ENCODE data around the gene TEX26. TPM values are rescaled to one million over a fixed set of nuclear protein-coding genes. Genes with fewer than 3 reads are reported as not detected.
A peak's percentile ranks its signal among the peaks of the same experiment; 100 is the strongest.

The TEX26 gene
- total RNA-seq (2013; cell fraction: nucleolus; rRNA removed): not detected in 2 replicates
- total RNA-seq (2014; rRNA removed) (not detected in 2 replicates), total RNA-seq (2014; rRNA removed; fragmentation: Illumina TruSeq; extraction: Trizol) (not detected in 2 replicates), total RNA-seq (2021) (not detected in 2 replicates), polyA plus RNA-seq (2011; rRNA removed) (not detected in 2 replicates), polyA plus RNA-seq (2014; fragmentation: Illumina TruSeq; extraction: Trizol) (not detected in 2 replicates), polyA plus RNA-seq (2014; fragmentation: Nextera tagmentation; extraction: Ambion mirVana) (not detected), polyA plus RNA-seq (2014; rRNA removed) (not detected in 2 replicates), polyA plus RNA-seq (2016; fragmentation: Nextera tagmentation; extraction: Ambion mirVana) (not detected), polyA minus RNA-seq (2011; rRNA and poly(A)+ RNA removed) (not detected in 2 replicates), Bru-seq, nascent RNA (not detected), BruChase-seq, experiment 1, labeled RNA remaining after a 6-hour chase (percentile 5 among the genes with signal in this experiment), BruChase-seq, experiment 2, labeled RNA remaining after a 2-hour chase (not detected)
- polyA plus RNA-seq (2011; ENCODE audit: low read depth): not detected
- not detected in 2 replicates for polyA plus RNA-seq (2011; cell fraction: cytosol; rRNA removed)
- polyA plus RNA-seq (2011; cell fraction: nucleus; rRNA removed): not detected in 2 replicates
- polyA plus RNA-seq (2012): not detected in 2 replicates
- not detected in 2 replicates for polyA minus RNA-seq (2011; cell fraction: cytosol; rRNA and poly(A)+ RNA removed)
- polyA minus RNA-seq (2011; cell fraction: nucleus; rRNA and poly(A)+ RNA removed): not detected in 2 replicates
- long read RNA-seq, experiment 1: 0 reads
- long read RNA-seq, experiment 2: 0 reads

GRCh38 chr13:30932481-30933353 is at the start of gene TEX26:
Gene TEX26 (plus strand): TSS chr13:30932656. CDS start chr13:30932716, 60 bp downstream.
- intact Hi-C loops (cut with micrococcal nuclease; ENCODE audit: unreplicated experiment) (no loop called here), in situ Hi-C loops (cut with MboI) (no loop called here)
- DNase-seq (ENCODE audit: low read depth, low spot score) (no peak), ATAC-seq (no peak), FAIRE-seq (no peak)
- CTCF ChIA-PET: no interaction called here
- Histone ChIP-seq H3K4me3 (no peak within 1 kb of the TSS), H3K9me3 (replicated peaks; ENCODE audit: control insufficient read depth, insufficient read depth, low read length) (no peaks in the 10 kb centered on the region; the same call in 2 of the 3 replicates), H4K20me1 (ENCODE audit: control insufficient read depth, insufficient read depth) (no peaks in the 10 kb centered on the region), H3K4me1 (ENCODE audit: control insufficient read depth, insufficient read depth, low read length) (no peaks in the 10 kb centered on the region), H3K27ac (ENCODE audit: control insufficient read depth, insufficient read depth) (no peak within 1 kb of the TSS), H3K36me3 (ENCODE audit: control insufficient read depth in 2 of 2, insufficient read depth in 2 of 2, low read length in 1 of 2) (no peaks in the 10 kb centered on the region), H3K27me3 (replicated peaks in 1 of 2; ENCODE audit: control insufficient read depth in 2 of 2, insufficient read depth in 2 of 2, low read length in 1 of 2) (peaks cover 2 to 3% of the 10 kb centered on the region in 2 experiments; a peak in 1 of 4 replicates), H3K9ac (ENCODE audit: control insufficient read depth, insufficient read depth, low read length) (no peak within 1 kb of the TSS), H3K79me2 (ENCODE audit: control insufficient read depth, insufficient read depth, low read length) (no peaks in the 10 kb centered on the region), H3K4me2 (ENCODE audit: control insufficient read depth, insufficient read depth) (no peak within 1 kb of the TSS), H2AFZ (ENCODE audit: control insufficient read depth, low read depth, low read length) (no peak within 1 kb of the TSS)
- no TSS peak for BruUV-seq (replicated peaks)
- RAD21 ChIA-PET (ENCODE audit: unreplicated experiment): no interaction called here
- POLR2A ChIA-PET: no interaction called here
- WGBS (ENCODE audit: insufficient coverage, insufficient replicate concordance, low lambda C conversion rate, missing lambda C conversion rate): 49% methylated on average over 30 of the region's 32 CpGs
- SMC1A ChIA-PET (ENCODE audit: uncharacterized antibody, unreplicated experiment): no interaction called here
- no peak for TF ChIP-seq LARP7 (IDR thresholded peaks at IDR 0.05)
- no peak for TF ChIP-seq SMARCA5 (IDR thresholded peaks at IDR 0.05)
- TF ChIP-seq E2F4 (IDR thresholded peaks at IDR 0.05; ENCODE audit: low read depth, low read length): no peak
- no peak for TF ChIP-seq TAF1 (IDR thresholded peaks at IDR 0.05; ENCODE audit: borderline replicate concordance, low read depth, low read length)
- no peak for TF ChIP-seq CEBPZ (IDR thresholded peaks at IDR 0.05; ENCODE audit: low read depth, low read length)
- no peak for TF ChIP-seq MXI1 (IDR thresholded peaks at IDR 0.05; ENCODE audit: low read depth, low read length)
- no peak for TF ChIP-seq ATF2 (IDR thresholded peaks at IDR 0.05; ENCODE audit: low read length)
- no peak for TF ChIP-seq NFYA (IDR thresholded peaks at IDR 0.05; ENCODE audit: borderline replicate concordance, low read depth, low read length)
- TF ChIP-seq PKNOX1 (IDR thresholded peaks at IDR 0.05): no peak
- no peak for TF ChIP-seq NR2F1 (conservative IDR thresholded peaks at IDR 0.05)
- TF ChIP-seq CREB1 (IDR thresholded peaks at IDR 0.05; ENCODE audit: low read depth): no peak
- no peak for TF ChIP-seq EED (IDR thresholded peaks at IDR 0.05; ENCODE audit: low read depth)

Data from GM12878 (cell line).